ENCODE measurements around the gene SKI. TPM values are rescaled to one million over a fixed set of nuclear protein-coding genes. Genes with fewer than 3 reads are reported as not detected.
A peak's percentile ranks its signal among the peaks of the same experiment; 100 is the strongest.

Gene SKI
- total and polyA plus RNA-seq, 8 donors, result 55.8 to 89.0 (median 73.9) TPM

DNA sequence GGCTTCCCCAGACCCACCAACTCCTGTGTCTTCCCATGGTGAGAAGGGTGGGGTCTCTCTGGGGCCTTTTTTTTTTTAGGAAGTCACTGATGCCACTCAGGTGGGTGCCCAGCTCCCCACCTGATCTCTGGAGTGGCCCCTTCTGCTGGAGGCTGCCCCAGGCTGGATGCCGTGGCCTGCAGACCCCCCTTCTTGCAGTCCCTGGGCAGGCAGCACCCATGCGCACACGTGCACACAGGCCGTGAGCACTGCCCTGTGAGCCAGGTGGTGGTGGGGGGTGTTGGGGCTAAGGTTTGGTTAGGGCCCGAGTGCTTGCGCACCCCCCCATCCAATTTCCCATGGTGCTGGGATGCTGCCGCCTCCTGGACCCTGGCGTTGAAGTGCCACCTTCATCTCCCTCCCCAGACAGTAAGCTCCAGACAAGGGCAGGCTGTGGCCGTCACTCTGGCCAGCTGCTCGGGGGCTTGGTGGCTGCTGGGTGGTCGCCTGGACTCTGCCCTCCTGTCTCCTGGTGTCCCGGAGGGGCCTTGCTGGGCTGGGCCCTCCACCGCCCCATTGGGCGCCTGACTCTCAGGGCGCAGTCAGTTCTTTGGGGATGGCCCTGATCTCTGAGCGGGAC, 50.6 kb downstream of the SKI start:
- ATAC-seq, result no peak
- intact Hi-C loops (cut with DNase I), result no loop called here
- peak in 1 of 4 donors; percentile 60 for DNase-seq
- Histone ChIP-seq H3K27ac (peak overlapping the region; percentile 70 to 81), H3K36me3 (peaks cover 0 to 14% of the 10 kb centered on the region in 2 donors), H3K9me3 (no peaks in the 10 kb centered on the region), H3K4me3 (no peak overlapping the region), H3K4me1 (peaks cover 62 to 66% of the 10 kb centered on the region in 2 donors), H3K27me3 (no peaks in the 10 kb centered on the region)
- TF ChIP-seq, protein P1, sequence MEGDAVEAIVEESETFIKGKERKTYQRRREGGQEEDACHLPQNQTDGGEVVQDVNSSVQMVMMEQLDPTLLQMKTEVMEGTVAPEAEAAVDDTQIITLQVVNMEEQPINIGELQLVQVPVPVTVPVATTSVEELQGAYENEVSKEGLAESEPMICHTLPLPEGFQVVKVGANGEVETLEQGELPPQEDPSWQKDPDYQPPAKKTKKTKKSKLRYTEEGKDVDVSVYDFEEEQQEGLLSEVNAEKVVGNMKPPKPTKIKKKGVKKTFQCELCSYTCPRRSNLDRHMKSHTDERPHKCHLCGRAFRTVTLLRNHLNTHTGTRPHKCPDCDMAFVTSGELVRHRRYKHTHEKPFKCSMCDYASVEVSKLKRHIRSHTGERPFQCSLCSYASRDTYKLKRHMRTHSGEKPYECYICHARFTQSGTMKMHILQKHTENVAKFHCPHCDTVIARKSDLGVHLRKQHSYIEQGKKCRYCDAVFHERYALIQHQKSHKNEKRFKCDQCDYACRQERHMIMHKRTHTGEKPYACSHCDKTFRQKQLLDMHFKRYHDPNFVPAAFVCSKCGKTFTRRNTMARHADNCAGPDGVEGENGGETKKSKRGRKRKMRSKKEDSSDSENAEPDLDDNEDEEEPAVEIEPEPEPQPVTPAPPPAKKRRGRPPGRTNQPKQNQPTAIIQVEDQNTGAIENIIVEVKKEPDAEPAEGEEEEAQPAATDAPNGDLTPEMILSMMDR (IDR thresholded peaks at IDR 0.05), result no peak

GRCh38 chr1:2279210-2279639, 51.1 kb downstream of the SKI start:
- TF ChIP-seq, protein P1 (IDR thresholded peaks at IDR 0.05), result no peak
- peak; percentile 75 to 99 (median 92) for DNase-seq
- Histone ChIP-seq H3K36me3 (peaks cover 0 to 14% of the 10 kb centered on the region in 2 donors), H3K4me1 (peaks cover 57 to 61% of the 10 kb centered on the region in 2 donors), H3K9me3 (no peaks in the 10 kb centered on the region), H3K27ac (peak overlapping the region; percentile 70 to 81), H3K27me3 (no peaks in the 10 kb centered on the region), H3K4me3 (no peak overlapping the region)
- intact Hi-C loops (cut with DNase I), result no loop called here
- peak; percentile 54 for ATAC-seq

DNA sequence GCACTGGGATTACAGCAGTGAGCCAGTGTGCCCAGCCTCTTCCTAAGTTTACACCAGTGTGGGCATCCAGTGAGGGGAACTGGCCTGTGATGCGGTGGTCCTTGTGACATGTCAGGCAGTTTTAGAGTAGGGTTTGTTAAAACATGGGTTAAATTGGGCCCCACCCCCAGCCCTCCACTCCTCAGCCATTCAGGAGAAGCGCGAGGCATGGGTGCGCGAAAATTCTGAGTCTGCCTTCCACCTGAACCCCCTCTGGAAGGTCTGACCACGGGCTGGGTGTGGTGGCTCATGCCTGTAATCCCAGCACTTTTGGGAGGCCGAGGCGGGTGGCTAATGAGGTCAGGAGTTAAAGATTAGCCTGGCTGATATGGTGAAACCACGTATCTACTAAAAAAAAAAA, 51.7 kb downstream of the SKI start:
- Histone ChIP-seq H3K27ac (peak overlapping the region; percentile 70 to 81), H3K4me3 (no peak overlapping the region), H3K27me3 (no peaks in the 10 kb centered on the region), H3K9me3 (no peaks in the 10 kb centered on the region), H3K4me1 (peaks cover 51 to 61% of the 10 kb centered on the region in 2 donors), H3K36me3 (peaks cover 0 to 14% of the 10 kb centered on the region in 2 donors)
- DNase-seq, result no peak
- intact Hi-C loops (cut with DNase I), result no loop called here
- peak; percentile 1 for ATAC-seq
- TF ChIP-seq, protein P1 (IDR thresholded peaks at IDR 0.05), result no peak

DNA sequence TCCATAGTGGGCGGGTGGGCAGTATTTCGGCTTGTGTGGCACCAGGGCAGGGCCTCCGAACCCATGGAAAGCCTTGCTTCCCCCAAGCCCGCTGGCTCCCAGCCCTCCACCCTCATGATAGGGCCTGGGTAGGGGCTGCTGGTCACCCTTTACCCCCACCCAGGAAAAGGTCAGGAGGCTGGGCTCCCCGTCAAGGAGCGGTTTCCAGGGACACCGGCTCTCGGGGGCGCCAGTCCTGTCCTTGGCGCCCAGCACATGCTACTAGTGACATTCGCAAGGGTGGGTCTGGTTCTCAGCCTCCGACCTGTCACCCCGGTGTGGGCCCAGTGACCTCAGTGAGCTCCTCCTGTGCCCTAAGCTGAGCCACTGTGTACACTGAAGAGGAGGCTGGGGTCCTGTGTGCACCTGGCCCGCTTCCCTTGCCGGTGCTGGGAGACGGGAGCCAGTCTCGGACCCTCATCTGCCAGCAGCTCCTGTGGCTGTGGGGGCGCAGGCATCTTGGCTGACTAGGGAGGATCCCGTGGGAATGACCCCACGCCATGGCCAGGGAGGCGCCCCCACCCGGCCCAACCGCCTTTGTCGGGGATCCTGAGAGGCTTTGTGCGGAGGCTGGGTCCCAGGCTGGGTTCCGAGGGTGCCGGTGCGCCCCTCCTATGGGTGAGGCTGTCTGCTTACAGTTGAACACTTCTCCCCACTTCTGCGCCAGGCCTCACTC, 54.6 kb downstream of the SKI start:
- Histone ChIP-seq H3K27me3 (no peaks in the 10 kb centered on the region), H3K4me3 (no peak overlapping the region), H3K9me3 (no peaks in the 10 kb centered on the region), H3K4me1 (peaks cover 22 to 44% of the 10 kb centered on the region in 2 donors), H3K27ac (no peak overlapping the region), H3K36me3 (peaks cover 0 to 10% of the 10 kb centered on the region in 2 donors)
- TF ChIP-seq, protein P1 (IDR thresholded peaks at IDR 0.05), result no peak
- ATAC-seq (no peak), DNase-seq (peak in 1 of 4 donors; percentile 77)
- intact Hi-C loops (cut with DNase I), result no loop called here

DNA sequence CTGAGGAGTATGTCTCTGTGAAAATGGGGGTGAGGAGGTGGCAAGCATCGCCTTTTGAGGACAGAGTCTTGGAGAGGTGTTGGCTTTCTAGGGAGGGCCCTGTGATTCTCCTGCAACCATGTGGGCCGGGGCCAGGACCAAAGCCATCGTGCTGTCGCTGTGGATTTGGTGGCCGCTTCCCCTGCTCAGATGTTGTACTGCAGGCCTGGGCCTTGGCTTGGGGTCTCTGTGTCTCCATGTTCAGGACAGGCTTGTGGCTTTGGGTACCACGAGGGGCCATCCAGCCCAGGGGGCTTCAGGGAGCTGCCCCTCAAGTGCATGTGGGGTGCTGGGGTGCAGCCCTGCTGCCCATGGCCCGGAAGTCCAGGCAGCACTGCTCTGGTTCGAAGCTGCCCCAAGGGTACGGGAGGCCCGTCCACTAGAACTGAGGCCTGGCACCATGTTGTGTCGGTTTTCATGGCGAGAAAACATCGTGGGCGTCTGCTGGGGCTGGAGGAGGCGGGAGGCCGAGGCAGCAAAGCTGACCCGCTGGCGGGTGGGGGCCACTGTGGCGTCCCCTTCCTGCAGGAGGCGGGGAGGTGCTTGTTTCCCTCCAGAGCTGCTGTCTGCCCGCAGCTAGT, 55.4 kb downstream of the SKI start:
- no peak for ATAC-seq
- TF ChIP-seq, protein P1 (IDR thresholded peaks at IDR 0.05), result no peak
- no peak overlapping the region for H3K4me3 ChIP-seq
- intact Hi-C loops (cut with DNase I), result no loop called here
- no peaks in the 10 kb centered on the region for H3K9me3 ChIP-seq
- peak in 1 of 4 donors; percentile 66 for DNase-seq
- peaks cover 0 to 10% of the 10 kb centered on the region in 2 donors for H3K36me3 ChIP-seq
- no peaks in the 10 kb centered on the region for H3K27me3 ChIP-seq
- no peak overlapping the region for H3K27ac ChIP-seq
- peaks cover 14 to 44% of the 10 kb centered on the region in 2 donors for H3K4me1 ChIP-seq
